GM21529 (cell line): ENCODE results near the gene SUCO.
A peak's percentile ranks its signal among the peaks of the same experiment; 100 is the strongest.
"Not testable (repeated sequence)": the region's sequence is repeated elsewhere in the genome, so short reads cannot be mapped to it uniquely, and the experiment has no call there.

Experiments
- ATAC-seq: cut with Tn5 transposase; IDR thresholded peaks from one replicate; pipeline ENCODE4 v1.9.1; 2021; ENCODE audit not compliant: unreplicated experiment

SUCO gene

GRCh38 chr1:172557270-172557669 lies 24.3 kb downstream of the SUCO start:
- ATAC-seq: no peak

DNA sequence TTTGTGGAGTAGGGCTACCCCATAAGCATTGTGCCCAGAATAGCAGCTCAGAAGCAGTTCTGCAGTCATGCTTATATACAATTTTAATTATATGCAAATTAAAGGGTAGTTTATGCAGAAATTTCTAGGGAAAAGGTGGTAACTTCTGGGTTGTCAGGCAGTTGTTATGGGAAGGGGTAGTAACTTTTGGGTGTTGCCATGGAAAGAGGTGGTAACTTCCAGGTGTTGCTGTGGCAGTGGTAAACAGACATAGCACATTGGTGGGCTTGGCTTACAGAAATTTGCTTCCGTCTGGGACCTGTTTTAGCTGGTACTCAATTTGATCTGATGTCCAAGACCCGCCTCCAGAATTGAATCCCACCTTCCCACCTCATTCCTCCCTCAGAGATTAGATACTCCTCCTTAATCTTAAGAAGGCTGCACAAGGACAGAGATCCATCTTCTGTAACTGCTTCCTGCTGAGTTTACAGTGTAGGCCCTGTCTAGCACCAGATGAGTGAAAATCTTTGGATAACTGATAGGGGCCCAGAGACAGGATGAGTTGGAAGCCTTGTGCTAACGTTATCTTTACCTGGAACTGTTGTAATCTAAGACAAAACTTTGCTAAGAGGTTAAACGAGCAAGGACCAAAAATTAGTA lies 26.7 kb downstream of the SUCO start:
- no peak for ATAC-seq

DNA sequence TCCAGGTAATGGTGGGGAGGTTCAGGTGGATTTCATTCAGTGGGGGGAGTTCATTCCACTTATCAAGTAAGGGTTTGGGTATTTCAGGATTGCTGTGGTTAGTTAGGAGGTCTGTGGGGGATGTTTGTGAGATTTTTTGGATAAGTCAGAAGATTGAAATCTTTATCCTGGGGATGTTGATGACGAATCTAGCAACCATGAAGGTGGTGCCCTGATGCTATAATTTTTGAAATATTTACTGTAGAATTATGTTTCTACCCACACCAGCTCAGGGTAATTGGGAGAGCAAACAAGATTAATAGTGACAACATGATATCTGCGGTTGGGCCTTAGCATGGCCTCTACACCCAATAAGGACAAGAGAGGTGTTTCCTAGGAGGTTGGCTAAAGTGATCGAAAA lies 28.3 kb downstream of the SUCO start:
- ATAC-seq: no peak

DNA sequence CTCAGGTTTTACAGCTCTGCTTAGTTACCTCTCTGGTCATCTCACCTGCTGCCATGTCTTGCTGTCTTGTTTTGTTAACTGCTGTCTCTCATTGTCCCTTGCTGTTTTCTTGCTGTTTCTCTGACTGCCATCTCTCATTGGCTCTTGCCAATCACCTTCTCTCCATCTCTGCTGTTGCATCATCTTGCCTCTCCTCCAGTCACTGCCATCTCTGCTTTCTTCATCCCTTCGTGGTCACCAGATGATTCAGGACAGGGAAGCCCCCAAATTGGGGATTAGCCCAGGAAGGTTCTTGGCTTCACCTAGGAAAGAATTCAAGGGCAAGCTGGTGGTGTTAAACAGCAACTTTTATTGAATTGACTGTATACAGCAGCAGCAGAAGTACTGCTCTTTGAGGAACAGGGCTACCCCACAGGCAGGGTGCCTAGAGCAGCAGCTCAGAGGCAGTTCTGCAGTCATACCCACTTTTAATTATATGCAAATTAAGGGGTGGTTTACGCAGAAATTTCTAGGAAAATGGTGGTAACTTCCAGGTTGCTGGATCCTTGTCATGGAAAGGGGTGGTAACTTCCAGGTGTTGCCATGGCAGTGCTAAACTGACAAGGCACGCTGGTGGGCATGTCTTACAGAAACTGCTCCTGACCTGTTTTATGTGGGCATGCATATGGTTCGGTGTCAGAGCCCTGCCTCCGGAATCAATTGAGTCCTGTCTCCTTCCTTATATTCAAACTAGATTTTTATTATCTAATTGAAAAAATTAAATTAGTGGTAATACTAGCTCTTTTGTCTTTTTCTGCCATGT lies 33.4 kb downstream of the SUCO start:
- no peak for ATAC-seq

GRCh38 chr1:172567720-172568119 lies 34.8 kb downstream of the SUCO start:
- ATAC-seq: no peak

- no peak for ATAC-seq
Measured at GRCh38 chr1:172574080-172574479, 41.1 kb downstream of the SUCO start.

DNA sequence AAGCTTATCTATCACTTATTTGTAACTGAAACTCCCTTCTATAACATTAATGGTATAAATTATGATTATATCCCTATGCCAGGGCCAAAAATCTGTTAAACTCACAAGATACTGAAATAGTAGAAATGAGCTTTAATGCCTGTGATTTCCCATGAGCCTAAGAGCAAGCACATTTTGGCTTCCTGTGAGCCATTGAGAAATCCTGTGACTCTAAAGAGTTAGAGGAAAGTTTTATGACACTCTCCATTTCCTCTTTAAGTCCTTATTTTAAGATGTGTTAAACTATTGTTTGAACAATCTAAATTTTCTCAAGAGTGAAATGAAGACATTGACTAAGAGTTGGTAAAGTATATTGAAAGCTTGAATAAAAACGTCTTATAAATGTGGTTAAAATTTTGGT lies 45.6 kb downstream of the SUCO start:
- ATAC-seq: no peak

GRCh38 chr1:172581273-172581672 lies 48.3 kb downstream of the SUCO start:
- ATAC-seq: no peak

DNA sequence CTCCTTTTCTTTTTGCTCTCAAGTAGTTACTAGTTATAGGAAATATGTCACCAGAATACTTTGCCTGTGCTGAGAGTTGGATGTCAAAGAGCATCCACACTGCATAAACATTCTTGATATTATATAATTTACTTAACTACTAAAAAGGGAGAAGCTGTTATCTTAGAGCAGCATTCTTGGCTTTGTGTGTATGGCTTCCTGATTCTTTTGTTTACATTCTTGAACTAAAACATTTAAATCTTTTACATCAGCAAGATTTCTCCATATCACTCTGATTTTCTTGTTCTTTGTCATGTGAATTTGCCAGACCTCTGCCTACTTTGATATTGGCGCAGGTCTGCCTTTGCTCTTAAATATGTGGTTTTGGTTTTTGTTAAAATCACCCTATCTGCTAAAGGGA lies 48.8 kb downstream of the SUCO start:
- no peak for ATAC-seq

DNA sequence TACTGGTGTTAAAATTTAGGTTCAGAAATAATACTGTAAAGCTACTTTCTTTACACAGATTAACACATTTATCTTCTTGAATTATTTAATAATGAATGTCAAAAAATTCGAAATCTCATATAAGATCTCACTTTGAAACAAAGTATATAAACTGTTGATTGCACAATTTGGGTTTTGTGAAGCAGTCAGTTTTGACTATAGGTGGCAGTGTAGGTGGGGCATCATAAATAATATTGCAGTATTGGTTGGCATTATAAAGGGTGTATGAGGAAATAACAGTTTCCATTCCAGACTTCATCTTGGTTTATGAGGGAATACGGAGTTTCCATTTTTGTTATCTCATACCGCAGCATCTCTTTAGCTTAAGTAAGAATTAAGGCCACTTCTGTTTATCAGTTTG lies 49.9 kb downstream of the SUCO start:
- no peak for ATAC-seq

- ATAC-seq: no peak
Measured at GRCh38 chr1:172585348-172585747, 52.4 kb downstream of the SUCO start.

DNA sequence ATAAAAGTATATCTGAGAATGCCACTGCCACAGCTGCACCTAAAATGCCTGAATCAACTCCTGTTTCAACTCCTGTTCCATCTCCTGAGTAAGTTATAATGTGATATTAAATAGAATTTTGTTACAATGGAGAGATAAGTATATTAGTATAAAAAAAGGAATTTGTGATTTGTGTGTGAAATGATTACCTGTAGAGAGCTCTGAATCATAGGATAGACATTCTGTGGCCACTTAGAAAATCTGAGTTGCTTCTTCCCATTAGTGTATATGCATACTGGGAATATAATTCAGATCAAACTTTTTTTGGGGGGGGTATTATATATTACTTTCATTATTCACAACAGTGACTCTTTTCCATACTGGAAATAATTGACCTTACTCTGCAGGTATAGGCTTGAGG lies 52.9 kb downstream of the SUCO start:
- no peak for ATAC-seq

DNA sequence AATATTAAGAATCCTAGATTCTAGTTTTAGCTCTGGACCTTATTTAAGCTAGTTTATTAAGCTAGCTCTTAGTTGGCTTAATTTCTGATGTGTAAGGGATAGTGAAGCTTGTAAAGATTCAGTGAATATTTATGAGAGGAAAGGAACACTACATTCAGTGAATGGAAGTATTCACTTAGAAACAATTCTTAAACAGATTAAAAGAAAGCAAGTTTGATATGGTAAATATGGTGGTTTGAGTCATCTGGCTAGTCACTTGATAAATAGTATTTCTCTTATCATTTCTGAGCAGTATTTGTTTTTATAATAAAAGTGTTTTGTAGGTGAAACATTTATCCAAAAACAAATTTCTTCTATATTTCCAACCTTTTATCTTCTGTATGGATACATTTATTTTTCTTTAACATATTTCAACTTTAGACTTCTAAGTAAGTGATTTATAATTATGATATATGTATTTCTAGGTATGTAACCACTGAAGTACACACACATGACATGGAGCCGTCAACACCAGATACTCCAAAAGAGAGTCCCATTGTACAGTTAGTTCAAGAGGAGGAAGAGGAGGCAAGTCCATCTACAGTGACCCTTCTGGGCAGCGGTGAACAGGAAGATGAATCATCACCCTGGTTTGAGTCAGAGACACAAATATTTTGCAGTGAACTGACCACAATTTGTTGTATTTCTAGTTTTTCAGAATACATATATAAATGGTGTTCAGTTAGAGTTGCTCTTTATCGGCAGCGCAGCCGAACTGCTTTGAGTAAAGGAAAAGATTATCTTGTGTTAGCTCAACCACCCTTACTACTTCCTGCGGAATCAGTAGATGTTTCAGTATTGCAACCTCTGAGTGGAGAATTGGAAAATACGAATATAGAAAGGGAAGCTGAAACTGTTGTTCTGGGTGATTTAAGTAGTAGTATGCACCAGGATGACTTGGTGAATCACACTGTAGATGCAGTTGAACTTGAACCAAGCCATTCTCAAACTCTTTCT lies 55.6 kb downstream of the SUCO start:
- ATAC-seq: peak; percentile 71

- no peak for ATAC-seq
Measured at GRCh38 chr1:172589553-172589952, 56.6 kb downstream of the SUCO start.

DNA sequence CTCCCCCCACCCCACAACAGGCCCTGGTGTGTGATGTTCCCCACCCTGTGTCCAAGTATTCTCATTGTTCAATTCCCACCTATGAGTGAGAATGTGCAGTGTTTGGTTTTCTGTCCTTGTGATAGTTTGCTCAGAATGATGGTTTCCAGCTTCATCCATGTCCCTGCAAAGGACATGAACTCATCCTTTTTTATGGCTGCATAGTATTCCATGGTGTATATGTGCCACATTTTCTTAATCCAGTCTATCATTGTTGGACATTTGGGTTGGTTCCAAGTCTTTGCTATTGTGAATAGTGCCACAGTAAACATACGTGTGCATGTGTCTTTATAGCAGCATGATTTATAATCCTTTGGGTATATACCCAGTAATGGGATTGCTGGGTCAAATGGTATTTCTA lies 58.5 kb downstream of the SUCO start:
- ATAC-seq: not testable (repeated sequence)

DNA sequence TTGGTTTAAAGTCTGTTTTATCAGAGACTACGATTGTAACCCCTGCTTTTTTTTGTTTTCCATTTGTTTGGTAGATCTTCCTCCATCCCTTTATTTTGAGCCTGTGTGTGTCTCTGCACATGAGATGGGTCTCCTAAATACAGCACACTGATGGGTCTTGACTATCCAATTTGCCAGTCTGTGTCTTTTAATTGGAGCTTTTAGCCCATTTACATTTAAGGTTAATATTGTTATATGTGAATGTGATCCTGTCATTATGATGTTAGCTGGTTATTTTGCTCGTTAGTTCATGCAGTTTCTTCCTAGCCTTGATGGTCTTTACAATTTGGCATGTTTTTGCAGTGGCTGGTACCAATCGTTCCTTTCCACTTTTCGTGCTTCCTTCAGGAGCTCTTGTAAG lies 62.1 kb downstream of the SUCO start:
- ATAC-seq: not testable (repeated sequence)

DNA sequence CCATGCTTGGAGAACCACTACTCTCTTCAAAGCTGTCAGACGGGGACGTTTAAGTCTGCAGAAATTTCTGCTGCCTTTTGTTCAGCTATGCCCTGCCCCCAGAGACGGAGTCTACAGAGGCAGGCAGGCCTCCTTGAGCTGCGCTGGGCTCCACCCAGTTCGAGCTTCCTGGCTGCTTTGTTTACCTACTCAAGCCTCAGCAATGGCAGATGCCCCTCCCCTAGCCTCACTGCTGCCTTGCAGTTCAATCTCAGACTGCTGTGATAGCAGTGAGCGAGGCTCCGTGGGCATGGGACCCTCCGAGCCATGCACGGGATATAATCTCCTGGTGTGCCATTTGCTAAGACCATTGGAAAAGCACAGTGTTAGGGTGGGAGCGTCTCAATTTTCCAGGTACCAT lies 63.8 kb downstream of the SUCO start:
- ATAC-seq: not testable (repeated sequence)

DNA sequence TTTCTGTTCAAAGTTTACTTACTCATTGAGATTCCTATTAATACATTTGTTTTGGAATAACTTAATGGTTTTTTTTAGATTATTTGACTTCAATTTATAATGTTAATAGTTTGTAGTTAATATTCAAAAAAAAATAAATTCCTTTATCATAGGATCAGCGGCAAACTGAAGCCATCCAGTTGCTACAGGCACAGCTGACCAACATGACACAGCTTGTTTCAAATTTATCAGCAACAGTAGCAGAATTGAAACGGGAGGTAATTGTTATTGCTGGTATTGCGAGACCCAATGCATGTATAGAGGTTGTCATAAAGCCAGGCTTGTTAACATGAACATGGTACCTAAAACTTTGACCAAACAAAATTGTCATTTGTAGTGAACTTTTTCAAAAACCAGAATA lies 67.0 kb downstream of the SUCO start:
- no peak for ATAC-seq

DNA sequence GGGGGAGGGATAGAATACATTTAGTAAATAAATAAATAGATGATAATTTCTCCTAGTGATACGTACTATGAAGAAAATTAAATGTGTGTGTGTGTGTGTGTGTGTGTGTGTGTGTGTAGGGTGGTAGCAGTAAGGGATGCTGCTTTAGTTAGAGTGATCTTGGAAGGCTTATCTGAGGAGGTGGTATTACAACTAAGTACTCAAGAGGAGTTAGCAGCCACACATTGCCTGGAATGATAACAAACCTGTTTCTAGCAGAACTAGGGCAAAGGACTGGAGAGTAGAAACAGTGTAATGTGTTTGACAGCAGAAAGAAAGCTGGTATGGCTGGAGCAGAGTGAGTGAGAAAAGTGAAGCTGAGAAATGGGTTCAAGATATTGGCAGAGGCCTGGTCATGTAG lies 67.7 kb downstream of the SUCO start:
- no peak for ATAC-seq

- ATAC-seq: no peak
Measured at GRCh38 chr1:172601046-172601630, 68.2 kb downstream of the SUCO start.

GRCh38 chr1:172602706-172603105 lies 69.8 kb downstream of the SUCO start:
- no peak for ATAC-seq
